Measurements from ENCODE around the gene RAB11FIP2.

GRCh38 chr10:117955176-117955575 lies 91.6 kb downstream of the RAB11FIP2 start:
- TF ChIP-seq MAX (IDR thresholded peaks at IDR 0.05) (no peak), CTCF (IDR thresholded peaks at IDR 0.05; ENCODE audit: low read depth, low read length, missing input control) (no peak), ZBTB33 (IDR thresholded peaks at IDR 0.05) (no peak), HNF4G (IDR thresholded peaks at IDR 0.05) (no peak), YY1 (IDR thresholded peaks at IDR 0.05) (no peak), RXRA (IDR thresholded peaks at IDR 0.05) (no peak), GABPA (IDR thresholded peaks at IDR 0.05 in 1 of 2, conservative IDR thresholded peaks at IDR 0.05 in 1 of 2) (no peak), RAD21 (IDR thresholded peaks at IDR 0.05) (no peak), SP1 (IDR thresholded peaks at IDR 0.05) (no peak), REST (IDR thresholded peaks at IDR 0.05) (no peak), JUND (IDR thresholded peaks at IDR 0.05) (no peak)
